Vagina (tissue), 2 donors: ENCODE measurements around the gene ZPBP.

Experiments used
- CTCF ChIP-seq, 3 experiments: fragments of 450-650 bp in 2 of 3; fragments of 200-600 bp in 1 of 3; sonication (generic) in 1 of 3; IDR thresholded peaks; one replicate each; pipeline ENCODE4 v1.5.1; 2017 to 2019; ENCODE audit warnings: antibody characterized with exemption in 3 of 3, mild to moderate bottlenecking in 2 of 3, moderate library complexity in 2 of 3
- POLR2A ChIP-seq, 2 donors: fragments of 450-650 bp; IDR thresholded peaks; one replicate each; pipeline ENCODE4 v1.6.1; 2017; ENCODE audit warnings: antibody characterized with exemption in 2 of 2, mild to moderate bottlenecking in 2 of 2, moderate library complexity in 2 of 2

GRCh38 chr7:49937608-49938007 lies 155.4 kb downstream of the ZPBP start:
- TF ChIP-seq POLR2A (IDR thresholded peaks at IDR 0.05) (no peak), CTCF (IDR thresholded peaks at IDR 0.05) (no peak)
